Cardiac septum (tissue), 1 donor: Measurements from ENCODE around the gene SFT2D1. TPM values are rescaled to one million over a fixed set of nuclear protein-coding genes. Genes with fewer than 3 reads are reported as not detected.
"Not testable (repeated sequence)": the region's sequence is repeated elsewhere in the genome, so short reads cannot be mapped to it uniquely, and the experiment has no call there.

Experiments used
- DNase-seq: peaks from one replicate; pipeline ENCODE4 v3.0.0-alpha.2; 2020; ENCODE audit warnings: low spot score
- intact Hi-C: fragments of 100-400 bp; cut with DNase I; formaldehyde crosslinking; loops from one replicate; pipeline ENCODE4 v1.14.0; 2022
- long read RNA-seq: library from polyadenylated mRNA; unstranded; transcript quantifications from one replicate; pipeline ENCODE4 v2.0.0, GENCODE V29; 2021
- total RNA-seq: library from RNA; stranded (reverse); fragmentation: NEBNext Ultra II Directional; extraction: Animal tissue kit (Norgen Biotek cat#: 25700); gene quantifications from one replicate; pipeline ENCODE4 v1.2.1, GENCODE V29; 2021
- donor health status: DM: no; HTN: no; CAD: no.

The SFT2D1 gene
- total RNA-seq: 25.1 TPM
- long read RNA-seq, transcript SFT2D1-201 (8 exons, 1,079 nt): major isoform, 58 of 69 reads
- long read RNA-seq, partial matches to known transcripts: 1 of 69 reads
- long read RNA-seq, other reads (novel, unspliced or antisense): 10 of 69 reads

GRCh38 chr6:166342349-166343149 lies at the start of gene SFT2D1:
TSS of gene SFT2D1 (minus strand) at chr6:166342545. CDS start at chr6:166342481, 64 bp downstream.
- peak; percentile 95 for DNase-seq
- intact Hi-C loops: loop anchor here (2.0 kb wide), 1 partner anchor 40 kb away; the partner anchor contains the start of gene MPC1

DNA sequence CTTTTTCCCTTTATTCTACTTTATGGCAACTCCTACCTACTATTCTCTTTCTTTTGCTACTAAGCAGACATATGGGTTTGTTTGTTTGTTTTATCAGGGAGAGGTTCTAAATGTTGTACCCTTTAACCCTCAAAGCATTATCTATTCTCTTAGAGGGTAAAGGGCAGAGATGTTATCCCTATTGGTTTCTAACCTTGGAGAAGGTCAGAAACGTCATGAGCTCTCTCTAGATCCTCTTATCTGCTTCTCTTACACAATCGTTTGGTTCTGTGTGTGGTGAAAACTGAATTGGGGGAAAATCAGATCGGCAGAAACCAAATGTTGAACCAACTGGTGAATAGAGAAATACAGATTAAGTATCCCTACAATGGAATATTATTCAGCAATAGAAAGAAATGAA lies 46.8 kb upstream of the SFT2D1 start:
- intact Hi-C loops: no loop called here
- no peak for DNase-seq

DNA sequence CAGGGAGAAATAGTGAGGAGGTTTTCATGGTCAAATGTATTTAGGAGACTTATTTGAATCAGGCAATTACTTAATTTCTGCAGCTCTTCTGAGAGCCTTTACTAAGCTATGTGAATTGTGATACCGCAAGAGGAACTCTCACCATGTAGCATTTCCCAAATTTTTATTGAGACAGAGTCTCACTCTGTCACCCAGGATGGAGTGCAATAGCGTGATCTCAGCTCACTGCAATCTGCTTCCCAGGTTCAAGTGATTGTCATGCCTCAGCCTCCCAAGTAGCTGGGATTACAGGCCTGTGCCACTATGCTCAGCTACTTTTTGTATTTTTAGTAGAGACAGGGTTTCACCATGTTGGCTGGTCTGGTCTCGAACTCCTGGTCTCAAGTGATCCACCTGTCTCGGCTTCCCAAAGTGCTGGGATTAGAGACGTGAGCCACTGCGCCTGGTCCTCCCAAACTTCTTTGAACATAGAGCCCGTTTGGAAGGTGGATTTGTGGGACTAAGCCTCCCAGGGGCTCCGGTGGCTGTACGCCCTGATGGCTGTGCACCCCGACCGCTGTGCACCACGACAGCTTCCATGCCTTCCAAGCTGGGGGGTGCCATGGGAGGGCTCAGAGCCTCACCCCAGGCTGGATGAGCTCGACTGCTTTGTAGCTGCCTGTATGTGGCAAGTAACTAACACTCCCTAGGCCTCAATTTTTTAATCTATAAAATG lies 46.1 kb upstream of the SFT2D1 start:
- DNase-seq: no peak
- intact Hi-C loops: no loop called here

DNA sequence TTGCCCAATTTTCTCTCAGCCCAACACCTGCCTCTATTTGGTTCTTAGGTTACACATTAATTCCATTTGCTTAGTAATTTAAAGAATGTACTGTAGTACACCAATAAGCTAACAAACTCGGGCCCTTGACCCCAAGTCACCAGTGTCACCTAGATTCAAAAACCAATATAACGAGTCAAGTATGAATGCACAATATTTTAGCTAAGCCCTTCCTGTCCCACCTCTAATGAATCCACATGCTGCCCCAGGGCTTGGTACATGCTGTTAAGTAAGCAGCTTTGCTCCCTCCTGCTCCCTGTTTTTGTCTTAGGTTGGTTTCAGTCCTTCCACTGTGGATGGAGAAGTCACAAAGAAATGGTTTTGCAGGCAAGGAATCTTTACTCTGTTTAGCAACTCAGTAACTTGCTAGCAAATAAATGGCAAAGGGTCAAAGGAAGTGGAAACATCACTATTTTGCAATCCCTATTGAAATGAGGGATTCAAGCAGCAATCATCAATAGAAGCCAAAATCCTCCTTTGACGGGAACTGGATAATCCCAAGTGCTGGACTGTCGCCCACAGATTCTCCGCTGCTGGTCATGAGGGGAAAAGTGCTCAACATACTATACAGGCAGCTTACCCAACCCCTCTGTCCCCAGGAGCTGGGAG lies 45.4 kb upstream of the SFT2D1 start:
- intact Hi-C loops: no loop called here

DNA sequence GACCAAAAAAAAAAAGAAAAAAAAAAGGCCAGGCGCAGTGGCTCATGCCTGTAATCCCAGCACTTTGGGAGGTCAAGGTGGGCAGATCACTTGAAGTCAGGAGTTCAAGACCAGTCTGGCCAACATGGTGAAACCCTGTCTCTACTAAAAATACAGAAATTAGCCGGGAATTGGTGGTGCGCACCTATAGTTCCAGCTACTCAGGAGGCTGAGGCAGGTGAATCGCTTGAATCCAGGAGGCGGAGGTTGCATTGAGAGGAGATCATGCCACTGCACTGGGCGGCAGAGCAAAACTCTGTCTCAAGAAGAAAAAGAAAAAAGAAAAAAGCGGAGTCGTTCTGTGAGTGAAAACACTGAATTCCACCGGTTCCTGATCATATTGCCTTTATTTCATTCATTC lies 44.8 kb upstream of the SFT2D1 start:
- intact Hi-C loops, DNase-seq: not testable (repeated sequence)

More for the DNA sequence above, 45.4 kb upstream of the SFT2D1 start:
- no peak for DNase-seq

DNA sequence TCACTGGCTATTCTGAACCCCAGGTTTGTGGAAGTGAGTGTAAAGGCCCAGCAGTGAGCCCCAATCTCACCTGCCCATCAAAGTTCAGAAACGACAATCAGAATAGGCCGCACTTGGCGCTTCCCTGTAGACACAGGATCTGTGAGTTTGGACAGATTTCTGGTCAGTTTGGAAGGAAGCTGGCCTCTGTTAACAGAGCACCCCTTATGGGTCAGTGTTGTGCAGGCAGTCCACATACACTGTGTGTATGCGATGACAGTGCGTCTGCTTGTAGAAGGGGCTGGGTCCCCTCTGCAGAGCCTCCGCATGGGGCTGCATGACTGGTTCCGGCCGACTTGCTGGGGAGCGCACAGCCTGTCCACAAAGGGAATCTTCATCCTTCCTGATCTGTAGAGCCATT lies 43.8 kb upstream of the SFT2D1 start:
- no peak for DNase-seq
- intact Hi-C loops: no loop called here

DNA sequence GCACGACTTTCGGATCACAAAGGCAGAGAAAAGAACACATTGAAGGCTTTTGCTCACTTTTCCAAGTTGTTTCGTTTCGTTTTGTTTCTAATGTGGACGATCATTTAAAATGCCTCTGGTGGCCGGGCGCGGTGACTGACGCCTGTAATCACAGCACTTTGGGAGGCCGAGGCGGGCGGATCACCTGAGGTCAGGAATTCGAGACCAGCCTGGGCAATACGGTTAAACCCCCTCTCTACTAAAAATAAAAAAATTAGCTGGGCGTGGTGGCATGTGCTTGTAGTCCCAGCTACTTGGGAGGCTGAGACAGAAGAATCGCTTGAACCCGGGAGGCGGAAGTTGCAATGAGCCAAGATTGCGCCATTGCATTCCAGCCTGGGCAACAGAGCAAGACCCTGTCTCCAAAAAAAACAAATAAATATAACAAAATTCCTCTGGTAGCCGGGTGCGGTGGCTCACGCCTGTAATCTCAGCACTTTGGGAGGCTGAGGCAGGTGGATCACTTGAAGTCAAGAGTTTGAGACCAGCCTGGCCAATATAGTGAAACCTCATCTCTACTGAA lies 41.5 kb upstream of the SFT2D1 start:
- DNase-seq: not testable (repeated sequence)
- intact Hi-C loops: loop anchor here (2.0 to 5.0 kb wide), 3 partner anchors 19 to 67 kb away; partner anchors contain the start of gene SFT2D1

GRCh38 chr6:166382933-166383801 lies 40.8 kb upstream of the SFT2D1 start, which contains the start of gene MPC1:
TSS of gene MPC1 (minus strand) at chr6:166382940. CDS start at chr6:166382876, 64 bp downstream.
- intact Hi-C loops: loop anchor here (2.0 to 5.0 kb wide), 3 partner anchors 18 to 66 kb away; partner anchors contain the start of gene SFT2D1
- peak; percentile 98 for DNase-seq

DNA sequence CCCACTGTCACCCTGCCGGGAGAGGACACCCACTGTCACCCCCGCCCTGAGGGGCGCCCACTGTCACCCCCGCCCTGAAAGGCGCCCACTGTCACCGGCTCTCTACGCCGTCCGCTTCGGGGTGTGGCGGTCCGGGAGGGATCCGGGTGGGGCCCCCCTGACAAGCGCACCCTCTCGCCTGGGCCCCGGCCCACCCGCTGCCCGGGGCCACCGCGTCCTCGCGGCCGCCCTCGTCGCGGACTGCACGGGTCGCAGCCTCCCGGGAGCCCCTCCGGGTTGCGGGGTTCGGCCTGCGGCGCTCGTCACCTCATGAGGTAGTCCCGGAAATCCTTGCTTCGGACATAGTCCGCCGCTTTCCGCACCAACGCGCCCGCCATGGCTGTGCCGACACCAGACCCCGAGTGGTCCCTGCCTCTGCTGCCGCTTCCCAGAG lies 40.2 kb upstream of the SFT2D1 start:
- no peak for DNase-seq
- intact Hi-C loops: loop anchor here (2.0 to 5.0 kb wide), 3 partner anchors 18 to 65 kb away; partner anchors contain the start of gene SFT2D1

GRCh38 chr6:166381733-166382499 lies 39.6 kb upstream of the SFT2D1 start:
- intact Hi-C loops: loop anchor here (2.0 to 5.0 kb wide), 3 partner anchors 17 to 65 kb away; partner anchors contain the start of gene SFT2D1
- peak; percentile 92 for DNase-seq

DNA sequence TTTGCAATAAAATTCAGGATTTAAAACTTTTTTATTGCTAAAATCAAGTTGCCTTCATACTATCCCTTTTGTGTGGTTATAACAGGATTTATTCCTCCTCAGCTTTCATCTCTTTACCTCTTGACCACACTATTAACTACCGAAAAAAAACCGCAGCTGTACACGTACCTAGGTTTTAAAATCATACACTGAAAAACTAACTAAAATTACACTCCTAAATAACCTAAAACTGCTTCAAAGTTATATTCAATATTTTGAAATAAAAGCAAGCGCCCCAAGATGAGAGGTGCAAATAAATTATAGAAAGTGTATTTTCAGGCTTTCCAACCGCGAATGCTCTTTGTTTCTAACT lies 39.0 kb upstream of the SFT2D1 start:
- DNase-seq: no peak
- intact Hi-C loops: loop anchor here (5.0 kb wide), 1 partner anchor 64 kb away; no protein-coding TSS in a partner anchor

DNA sequence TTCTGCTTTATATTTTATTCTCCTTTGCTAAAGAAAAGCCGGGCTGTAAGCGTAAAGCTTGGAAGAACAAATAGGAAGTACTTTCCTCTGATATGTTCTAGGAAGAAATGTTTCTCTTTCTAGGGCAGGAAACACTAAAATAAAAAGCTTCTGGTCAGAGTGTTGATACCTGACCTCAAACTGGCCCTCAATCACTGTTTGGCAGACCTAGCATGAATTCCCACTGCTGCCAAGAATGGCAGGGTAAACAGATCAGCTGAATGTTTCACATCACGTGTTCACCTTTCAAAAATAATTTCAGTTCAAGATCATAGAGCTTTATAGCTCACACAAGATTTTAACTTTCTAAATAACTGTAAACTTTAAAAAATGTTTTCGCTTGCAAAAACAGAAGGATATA lies 37.5 kb upstream of the SFT2D1 start:
- intact Hi-C loops: loop anchor here (5.0 kb wide), 1 partner anchor 62 kb away; no protein-coding TSS in a partner anchor
- no peak for DNase-seq

GRCh38 chr6:166379103-166379586 lies 36.8 kb upstream of the SFT2D1 start:
- intact Hi-C loops: no loop called here

DNA sequence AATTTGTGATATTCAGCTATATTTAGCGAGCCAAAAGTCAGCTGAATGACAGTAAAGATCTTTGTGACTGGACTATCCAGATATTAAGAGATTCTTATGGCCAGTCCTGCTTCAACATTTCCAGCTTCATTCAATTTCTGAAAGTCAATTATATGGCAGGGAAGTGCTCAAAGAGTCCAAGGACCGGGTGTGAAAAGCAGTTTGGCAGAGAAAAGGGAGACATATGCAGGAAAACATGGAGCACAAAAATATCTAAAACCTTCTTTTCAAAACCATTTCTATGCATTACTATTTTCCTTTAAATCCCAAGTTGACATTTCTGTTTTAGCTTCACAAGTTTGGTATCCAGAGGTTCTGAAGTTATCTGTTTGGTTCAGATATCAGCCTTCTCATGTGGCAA lies 35.4 kb upstream of the SFT2D1 start:
- no peak for DNase-seq
- intact Hi-C loops: no loop called here

More at GRCh38 chr6:166379103-166379586, 36.8 kb upstream of the SFT2D1 start:
- DNase-seq: no peak

GRCh38 chr6:166375013-166375412 lies 32.7 kb upstream of the SFT2D1 start:
- DNase-seq: no peak
- intact Hi-C loops: no loop called here

- no peak for DNase-seq
- intact Hi-C loops: no loop called here
Observed at GRCh38 chr6:166370489-166370888, 28.1 kb upstream of the SFT2D1 start.

DNA sequence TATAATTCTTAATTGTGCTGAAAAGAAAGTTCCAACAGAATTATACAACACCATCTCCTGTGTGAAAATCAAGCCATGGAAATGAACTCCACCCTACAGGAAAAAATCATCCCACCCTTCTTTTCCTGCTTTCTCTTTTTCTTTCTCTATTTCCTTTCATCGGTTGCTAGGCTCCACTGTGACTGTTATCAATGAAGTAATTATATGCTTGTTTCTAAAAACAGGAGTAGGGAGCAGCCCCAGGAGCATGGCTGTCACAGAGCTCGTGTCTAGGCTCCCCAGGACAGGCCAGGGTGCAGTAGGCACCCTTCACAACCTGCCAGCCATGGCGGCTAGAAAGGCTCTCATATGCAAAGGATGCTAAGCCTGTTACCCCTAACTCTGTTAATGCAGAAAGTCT lies 27.4 kb upstream of the SFT2D1 start:
- intact Hi-C loops: no loop called here
- no peak for DNase-seq
